ENCODE measurements around the gene MACO1.

Gene MACO1

GRCh38 chr1:25538191-25538767 is 107.6 kb downstream of the MACO1 start:
- no peak overlapping the region for H3K4me2 ChIP-seq (ENCODE audit: low read length)

DNA sequence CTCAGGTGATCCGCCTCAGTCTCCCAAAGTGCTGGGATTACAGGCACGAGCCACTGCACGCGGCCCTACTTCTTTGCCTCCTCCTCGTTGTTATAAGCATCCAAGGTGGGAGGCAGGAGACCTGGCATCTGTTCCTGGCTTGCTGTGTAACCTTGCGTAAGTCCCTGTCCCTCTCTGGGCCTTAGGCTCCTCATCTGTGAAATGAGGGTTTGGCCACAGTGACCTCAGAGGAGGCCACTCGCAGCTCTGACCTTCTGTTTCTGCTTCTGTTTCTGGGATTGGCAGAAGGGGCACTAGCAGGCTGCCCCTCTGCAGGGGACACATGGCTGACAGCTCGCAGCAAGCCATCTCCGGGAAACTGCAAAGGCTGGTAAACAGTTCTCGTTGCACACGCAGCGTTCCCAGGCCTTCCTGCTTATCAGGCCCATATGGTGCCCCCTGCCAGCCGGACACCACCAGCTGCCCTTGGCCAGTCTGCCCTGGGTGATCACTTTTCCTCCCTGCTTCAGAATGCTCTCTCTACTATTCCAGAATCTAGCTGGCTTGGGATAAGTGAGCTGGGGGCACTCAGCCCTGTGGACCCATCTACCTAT is 110.1 kb downstream of the MACO1 start:
- Histone ChIP-seq H3K79me2 (no peaks in the 10 kb centered on the region), H3K4me3 (ENCODE audit: low read depth, low read length) (no peak overlapping the region), H3K9me3 (ENCODE audit: control insufficient read depth, low read length) (no peaks in the 10 kb centered on the region), H3K9ac (no peak overlapping the region), H3K4me2 (ENCODE audit: low read length) (no peak overlapping the region), H3K4me1 (peaks cover 3% of the 10 kb centered on the region), H3K36me3 (ENCODE audit: control insufficient read depth, insufficient read depth, low read length) (no peaks in the 10 kb centered on the region), H3K27me3 (ENCODE audit: control insufficient read depth, insufficient read depth, low read length) (no peaks in the 10 kb centered on the region), H3K27ac (no peak overlapping the region), H2AFZ (no peak overlapping the region)
- no peak for TF ChIP-seq CTCF (IDR thresholded peaks at IDR 0.05)

More at GRCh38 chr1:25538191-25538767, 107.6 kb downstream of the MACO1 start:
- H3K4me3 ChIP-seq (ENCODE audit: low read depth, low read length), result no peak overlapping the region
- no peaks in the 10 kb centered on the region for H3K9me3 ChIP-seq (ENCODE audit: control insufficient read depth, low read length)
- H3K27ac ChIP-seq, result no peak overlapping the region
- H3K79me2 ChIP-seq, result no peaks in the 10 kb centered on the region
- H3K9ac ChIP-seq, result no peak overlapping the region
- no peaks in the 10 kb centered on the region for H3K36me3 ChIP-seq (ENCODE audit: control insufficient read depth, insufficient read depth, low read length)
- no peaks in the 10 kb centered on the region for H3K27me3 ChIP-seq (ENCODE audit: control insufficient read depth, insufficient read depth, low read length)
- no peak for TF ChIP-seq CTCF (IDR thresholded peaks at IDR 0.05)
- peaks cover 3% of the 10 kb centered on the region for H3K4me1 ChIP-seq
- no peak overlapping the region for H2AFZ ChIP-seq

DNA sequence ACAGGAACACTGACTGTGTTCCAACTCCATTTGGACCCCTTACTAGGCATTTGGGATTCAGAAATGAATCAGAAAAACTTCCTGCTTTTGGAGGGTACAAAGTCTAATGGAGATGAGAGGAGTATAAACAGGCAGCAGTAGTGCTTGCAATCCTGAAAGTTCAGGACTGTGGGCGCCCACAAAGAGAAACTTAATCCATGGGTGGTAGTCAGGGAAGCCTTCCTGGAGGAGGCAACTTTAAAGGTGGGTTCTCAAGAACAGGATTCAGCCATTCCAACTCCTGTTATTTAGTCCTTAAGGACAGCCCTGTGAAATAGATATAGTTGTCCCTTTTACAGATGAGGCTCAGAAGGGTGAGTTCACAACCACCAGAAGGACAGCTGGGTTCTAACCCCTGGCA is 110.7 kb downstream of the MACO1 start:
- TF ChIP-seq CTCF (IDR thresholded peaks at IDR 0.05), result no peak
- no peak overlapping the region for H2AFZ ChIP-seq
- H3K27me3 ChIP-seq (ENCODE audit: control insufficient read depth, insufficient read depth, low read length), result no peaks in the 10 kb centered on the region
- H3K4me1 ChIP-seq, result peaks cover 3% of the 10 kb centered on the region
- H3K36me3 ChIP-seq (ENCODE audit: control insufficient read depth, insufficient read depth, low read length), result no peaks in the 10 kb centered on the region
- H3K79me2 ChIP-seq, result no peaks in the 10 kb centered on the region
- no peaks in the 10 kb centered on the region for H3K9me3 ChIP-seq (ENCODE audit: control insufficient read depth, low read length)
- no peak overlapping the region for H3K27ac ChIP-seq
- H3K4me2 ChIP-seq (ENCODE audit: low read length), result no peak overlapping the region
- no peak overlapping the region for H3K9ac ChIP-seq
- H3K4me3 ChIP-seq (ENCODE audit: low read depth, low read length), result no peak overlapping the region

DNA sequence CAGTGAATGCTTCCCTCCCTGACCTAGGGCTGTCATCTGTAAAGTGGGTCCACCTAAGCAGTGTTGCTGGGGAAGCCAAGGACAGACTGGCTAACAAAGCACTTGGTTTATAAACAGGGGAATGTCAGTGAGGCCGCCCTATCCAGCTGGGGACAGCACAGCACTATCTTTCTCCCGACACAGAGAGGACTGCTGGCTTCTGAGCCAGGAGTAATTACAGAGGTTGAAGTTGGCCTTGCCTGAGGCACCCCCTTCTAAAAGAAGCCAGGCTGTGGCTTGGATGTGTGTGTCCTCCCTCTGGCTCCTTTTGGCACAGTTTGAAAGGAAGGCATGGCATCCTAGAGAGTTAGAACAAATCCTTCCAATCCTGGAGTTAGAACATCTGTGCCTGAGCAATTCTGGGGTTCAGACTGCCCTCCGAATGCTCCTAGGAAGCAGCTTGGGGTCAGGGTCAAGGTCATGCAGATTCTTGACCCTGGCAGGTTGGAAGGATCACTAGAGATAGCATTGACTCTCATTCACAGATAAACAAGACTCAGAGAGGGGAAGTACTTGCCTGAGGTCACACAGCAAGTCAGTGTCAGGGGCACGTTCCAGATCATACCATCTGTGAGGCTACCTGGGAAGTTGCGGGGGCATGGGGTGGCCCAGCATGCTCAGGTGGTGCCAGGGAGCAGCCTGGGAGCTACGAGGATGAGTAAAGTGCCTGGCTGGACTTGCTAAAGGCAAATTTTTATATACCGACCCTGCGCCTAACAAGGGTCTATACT is 111.4 kb downstream of the MACO1 start:
- H3K27me3 ChIP-seq (ENCODE audit: control insufficient read depth, insufficient read depth, low read length), result no peaks in the 10 kb centered on the region
- no peak overlapping the region for H3K27ac ChIP-seq
- H2AFZ ChIP-seq, result no peak overlapping the region
- H3K9ac ChIP-seq, result no peak overlapping the region
- peaks cover 3% of the 10 kb centered on the region for H3K4me1 ChIP-seq
- H3K36me3 ChIP-seq (ENCODE audit: control insufficient read depth, insufficient read depth, low read length), result no peaks in the 10 kb centered on the region
- H3K4me2 ChIP-seq (ENCODE audit: low read length), result no peak overlapping the region
- no peak overlapping the region for H3K4me3 ChIP-seq (ENCODE audit: low read depth, low read length)
- no peaks in the 10 kb centered on the region for H3K79me2 ChIP-seq
- H3K9me3 ChIP-seq (ENCODE audit: control insufficient read depth, low read length), result no peaks in the 10 kb centered on the region
- no peak for TF ChIP-seq CTCF (IDR thresholded peaks at IDR 0.05)

Data from parathyroid adenoma (tissue), 2 donors.